ENCODE results near the gene R3HDM4. TPM values are rescaled to one million over a fixed set of nuclear protein-coding genes. Genes with fewer than 3 reads are reported as not detected.

R3HDM4 gene
- total RNA-seq, 2 experiments from 2014 or later, result 75.9 to 76.7 TPM

DNA sequence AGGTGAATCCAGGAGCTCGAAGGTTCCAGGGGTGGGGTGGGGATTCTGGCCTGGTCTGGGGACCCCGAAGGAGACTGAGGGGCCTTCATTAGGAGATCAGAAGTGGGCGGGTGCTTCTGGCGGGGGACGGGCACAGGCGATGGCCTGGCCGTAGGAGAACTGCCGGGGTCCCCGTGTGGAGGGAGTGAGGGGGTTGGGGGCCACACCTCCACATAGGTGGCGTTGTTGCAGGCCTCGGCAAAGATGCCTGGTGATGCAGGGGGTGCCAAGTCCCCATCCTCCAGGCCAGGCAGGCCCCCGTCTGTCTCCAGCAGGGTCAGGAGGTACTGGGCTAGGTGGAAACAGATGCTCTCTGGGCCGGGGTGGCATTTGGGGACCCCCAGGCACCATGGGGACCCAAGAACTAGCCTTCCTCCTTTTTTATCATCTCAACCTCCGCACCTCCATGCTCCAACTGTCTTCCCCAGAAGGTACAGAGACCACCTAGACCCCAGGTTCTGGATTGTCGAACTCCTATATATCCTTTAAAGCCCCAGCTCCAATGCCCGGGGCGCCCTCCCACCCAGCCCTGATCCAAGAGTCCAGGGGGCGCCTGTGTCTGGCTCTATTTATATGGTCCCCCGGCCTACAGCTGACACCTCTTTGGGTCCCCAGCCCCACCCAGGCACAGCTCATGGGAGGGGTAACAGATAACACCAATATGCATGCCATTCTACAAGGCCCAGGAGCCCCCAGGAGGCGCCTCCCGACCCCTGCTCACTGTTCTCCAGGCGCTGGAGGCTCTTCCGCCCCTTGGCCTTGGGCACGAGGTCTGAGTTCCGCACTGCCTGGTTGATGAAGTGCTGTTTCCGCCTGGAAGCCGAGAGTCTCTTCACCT, 11.6 kb downstream of the R3HDM4 start:
- DNase-seq (no peak), ATAC-seq (no peak)
- Mint-ChIP-seq H3K27ac (no peak overlapping the region), H3K36me3 (ENCODE audit: low read depth) (peaks cover 27% of the 10 kb centered on the region), H3K9me3 (ENCODE audit: insufficient read depth) (no peaks in the 10 kb centered on the region), H3K4me1 (ENCODE audit: low read depth) (peaks cover 21% of the 10 kb centered on the region), H3K27me3 (ENCODE audit: low read depth) (no peaks in the 10 kb centered on the region), H3K4me3 (no peak overlapping the region)
- CTCF ChIA-PET, result interaction anchor here (0.9 kb wide), 1 partner anchor 38 kb away, joined by 3 read pairs; no protein-coding TSS in a partner anchor
- POLR2A ChIA-PET, result interaction anchor here (2.3 kb wide), 1 partner anchor 8 kb away, joined by 7 read pairs; the partner anchor contains the start of genes MED16 and RNU6-9

DNA sequence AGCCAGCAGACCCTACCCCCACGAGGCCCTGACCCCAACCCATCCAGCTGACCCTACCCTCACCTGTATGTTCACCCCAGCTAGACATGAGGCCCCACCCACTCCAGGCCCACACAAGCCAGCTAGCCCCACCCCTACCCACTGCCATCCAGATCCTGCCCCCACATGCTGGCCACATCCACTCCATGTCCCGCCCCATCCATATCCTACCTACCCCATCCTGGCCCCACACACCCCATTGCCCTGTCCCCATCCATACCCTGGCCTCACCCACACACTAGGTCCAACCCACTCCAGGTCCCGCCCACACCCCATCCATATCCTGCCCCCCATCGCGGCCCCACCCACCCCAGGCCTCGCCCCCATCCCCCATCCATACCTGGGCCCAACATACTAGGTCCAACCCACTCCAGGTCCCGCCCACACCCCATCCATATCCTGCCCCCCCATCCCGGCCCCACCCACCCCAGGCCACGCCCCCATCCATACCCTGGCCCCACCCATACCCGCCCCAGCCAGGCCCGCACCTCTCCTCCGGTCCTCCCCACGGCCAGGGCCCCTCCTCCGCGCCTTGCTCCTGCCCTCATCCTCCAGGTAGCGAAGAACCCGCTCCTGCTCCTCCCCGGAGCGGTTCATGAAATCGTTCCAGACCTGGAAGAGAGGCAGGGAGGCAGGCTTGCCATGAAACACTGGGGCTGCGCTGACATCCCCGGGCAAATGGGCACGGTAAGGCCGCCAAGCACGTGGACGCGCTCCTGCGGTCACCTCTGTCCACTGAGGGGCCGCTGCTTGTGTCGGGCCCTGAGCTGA, 12.5 kb downstream of the R3HDM4 start:
- H3K27me3 Mint-ChIP-seq (ENCODE audit: low read depth), result no peaks in the 10 kb centered on the region
- H3K9me3 Mint-ChIP-seq (ENCODE audit: insufficient read depth), result no peaks in the 10 kb centered on the region
- POLR2A ChIA-PET, result no interaction called here
- ATAC-seq (peak; percentile 68), DNase-seq (peak; percentile 51)
- H3K36me3 Mint-ChIP-seq (ENCODE audit: low read depth), result peaks cover 28% of the 10 kb centered on the region
- CTCF ChIA-PET, result no interaction called here
- H3K4me1 Mint-ChIP-seq (ENCODE audit: low read depth), result peaks cover 17% of the 10 kb centered on the region
- peak overlapping the region; percentile 60 for H3K27ac Mint-ChIP-seq
- no peak overlapping the region for H3K4me3 Mint-ChIP-seq

DNA sequence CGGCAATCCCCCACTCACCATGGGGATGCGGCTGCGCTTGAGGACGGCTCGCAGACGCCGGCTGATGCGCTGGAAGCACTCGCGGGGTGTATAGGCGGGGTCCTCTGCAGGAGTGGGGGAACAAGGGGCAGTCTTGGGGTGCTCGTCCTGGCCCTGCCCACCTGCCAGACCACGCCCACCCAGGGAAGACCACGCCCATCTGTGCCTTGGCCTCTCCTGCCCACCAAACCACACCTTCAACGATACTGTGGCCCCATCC, 13.0 kb downstream of the R3HDM4 start:
- ChIA-PET CTCF (no interaction called here), POLR2A (no interaction called here)
- Mint-ChIP-seq H3K4me3 (no peak overlapping the region), H3K4me1 (ENCODE audit: low read depth) (peaks cover 14% of the 10 kb centered on the region), H3K27me3 (ENCODE audit: low read depth) (no peaks in the 10 kb centered on the region), H3K27ac (no peak overlapping the region), H3K9me3 (ENCODE audit: insufficient read depth) (no peaks in the 10 kb centered on the region), H3K36me3 (ENCODE audit: low read depth) (peaks cover 28% of the 10 kb centered on the region)
- ATAC-seq (no peak), DNase-seq (no peak)

DNA sequence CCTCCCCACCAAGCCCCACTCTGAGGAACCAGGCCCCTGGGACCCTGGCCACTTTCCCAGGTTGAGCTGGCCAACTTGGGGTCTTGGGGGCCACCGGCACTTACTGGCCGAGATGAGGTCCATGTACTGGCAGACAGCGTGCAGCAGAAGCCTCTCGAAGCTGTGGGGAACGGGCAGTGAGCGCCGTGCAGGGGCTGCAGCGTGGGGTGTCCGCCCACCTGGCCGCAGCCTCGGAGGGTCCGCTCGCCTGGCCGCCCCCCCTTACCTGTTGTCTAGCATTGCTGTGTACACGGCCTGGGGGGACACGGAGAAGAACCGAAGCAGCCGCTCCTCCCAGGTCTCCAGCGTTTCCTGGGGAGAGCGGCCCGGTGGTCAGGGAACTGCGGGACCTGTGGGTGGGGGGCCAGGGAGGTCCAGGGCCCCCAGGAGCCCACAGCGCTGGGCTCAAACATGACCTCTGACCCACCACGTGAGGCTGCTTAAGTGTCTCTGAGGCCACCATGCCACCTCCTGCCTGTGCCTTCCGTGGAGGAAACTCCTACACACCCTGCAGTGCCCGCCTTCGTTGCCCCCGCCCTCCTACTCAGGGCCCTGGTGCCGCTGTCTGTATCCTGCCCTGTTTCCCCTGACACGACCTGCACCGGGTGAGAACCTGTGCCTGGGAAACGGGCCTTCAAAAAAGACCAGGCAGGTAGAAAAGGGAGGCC, 13.5 kb downstream of the R3HDM4 start:
- peaks cover 11% of the 10 kb centered on the region for H3K4me1 Mint-ChIP-seq (ENCODE audit: low read depth)
- no peak overlapping the region for H3K4me3 Mint-ChIP-seq
- no peak for ATAC-seq
- no peak for DNase-seq
- no peak overlapping the region for H3K27ac Mint-ChIP-seq
- H3K9me3 Mint-ChIP-seq (ENCODE audit: insufficient read depth), result no peaks in the 10 kb centered on the region
- H3K27me3 Mint-ChIP-seq (ENCODE audit: low read depth), result no peaks in the 10 kb centered on the region
- CTCF ChIA-PET, result no interaction called here
- POLR2A ChIA-PET, result no interaction called here
- peaks cover 28% of the 10 kb centered on the region for H3K36me3 Mint-ChIP-seq (ENCODE audit: low read depth)

DNA sequence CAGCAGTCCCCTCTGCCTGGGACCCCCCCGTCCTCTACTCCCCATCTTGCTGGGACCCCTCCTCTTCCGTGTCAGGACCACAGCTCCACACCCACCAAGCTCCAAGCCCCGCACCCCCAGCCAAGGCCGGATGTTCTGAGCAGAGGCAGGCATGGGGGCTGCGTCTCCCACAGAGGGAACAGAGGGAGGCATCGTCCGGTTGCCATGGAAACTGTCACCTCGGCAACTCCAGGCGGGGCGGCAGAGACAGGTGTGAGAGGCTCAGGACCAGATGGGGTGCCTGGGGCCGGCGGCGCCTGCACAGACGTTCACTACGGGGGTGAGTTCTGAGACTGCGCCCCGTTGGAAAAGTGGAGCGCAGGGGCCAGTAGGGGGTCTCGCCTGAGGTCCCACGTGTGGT, 14.4 kb downstream of the R3HDM4 start:
- peaks cover 12% of the 10 kb centered on the region for H3K4me1 Mint-ChIP-seq (ENCODE audit: low read depth)
- H3K27me3 Mint-ChIP-seq (ENCODE audit: low read depth), result no peaks in the 10 kb centered on the region
- H3K9me3 Mint-ChIP-seq (ENCODE audit: insufficient read depth), result no peaks in the 10 kb centered on the region
- ChIA-PET CTCF (no interaction called here), POLR2A (no interaction called here)
- H3K36me3 Mint-ChIP-seq (ENCODE audit: low read depth), result peaks cover 24% of the 10 kb centered on the region
- ATAC-seq, result peak; percentile 27
- peak overlapping the region; percentile 49 for H3K27ac Mint-ChIP-seq
- peak; percentile 56 for DNase-seq
- no peak overlapping the region for H3K4me3 Mint-ChIP-seq

DNA sequence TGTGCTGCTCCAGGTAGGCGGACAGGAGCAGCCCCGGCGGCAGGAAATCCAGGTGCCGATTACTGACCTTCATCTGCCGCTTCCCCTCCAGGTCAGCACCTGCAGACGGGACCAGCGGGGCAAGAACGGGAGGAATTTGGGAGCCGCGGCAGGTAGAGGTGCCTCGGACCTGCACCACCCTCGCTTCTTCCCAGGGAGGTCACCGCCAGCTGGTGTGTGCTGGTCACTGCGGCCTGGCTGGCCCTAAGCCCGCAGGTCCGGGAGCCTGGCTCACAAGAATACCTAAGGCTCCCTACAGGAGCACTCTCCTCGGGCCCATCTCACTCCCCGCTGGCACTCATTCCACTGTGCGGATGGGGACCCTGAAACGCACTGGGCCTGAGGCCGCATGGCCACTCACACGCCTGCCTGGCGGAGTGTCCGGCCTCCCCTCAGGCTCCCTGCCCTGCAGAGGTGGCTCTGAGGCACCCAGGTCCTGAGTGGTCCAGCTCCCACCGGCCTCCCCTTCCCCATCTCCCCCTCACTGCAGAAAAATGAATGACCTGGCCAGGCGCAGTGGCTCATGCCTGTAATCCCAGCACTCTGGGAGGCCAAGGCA, 15.5 kb downstream of the R3HDM4 start:
- H3K4me3 Mint-ChIP-seq, result no peak overlapping the region
- ChIA-PET CTCF (interaction anchor here (1.9 kb wide), 1 partner anchor 10 kb away, joined by 4 read pairs; no protein-coding TSS in a partner anchor), POLR2A (interaction anchor here (1.2 kb wide), 1 partner anchor 11 kb away, joined by 3 read pairs; no protein-coding TSS in a partner anchor)
- DNase-seq (no peak), ATAC-seq (no peak)
- no peaks in the 10 kb centered on the region for H3K27me3 Mint-ChIP-seq (ENCODE audit: low read depth)
- H3K4me1 Mint-ChIP-seq (ENCODE audit: low read depth), result peaks cover 19% of the 10 kb centered on the region
- H3K36me3 Mint-ChIP-seq (ENCODE audit: low read depth), result peaks cover 28% of the 10 kb centered on the region
- no peak overlapping the region for H3K27ac Mint-ChIP-seq
- H3K9me3 Mint-ChIP-seq (ENCODE audit: insufficient read depth), result no peaks in the 10 kb centered on the region

DNA sequence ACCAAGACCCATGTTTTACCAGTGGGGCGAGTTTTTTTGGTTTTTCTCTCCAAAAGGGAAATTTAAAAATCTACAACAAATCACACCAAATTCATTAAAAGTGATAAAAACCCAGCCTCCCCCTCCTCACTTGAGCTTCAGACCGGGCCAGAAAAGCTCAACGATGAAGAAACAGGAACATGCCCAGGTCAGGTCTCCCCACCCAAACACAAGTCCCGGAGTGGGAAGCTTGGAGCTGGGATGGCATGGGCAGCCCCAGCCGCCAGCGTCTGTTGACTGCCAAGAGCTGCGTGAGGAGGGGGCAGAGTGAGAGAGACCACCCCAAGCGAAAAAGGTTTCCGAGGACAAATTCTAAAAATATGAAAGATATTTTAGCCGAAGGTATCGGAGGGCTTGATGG, 16.0 kb downstream of the R3HDM4 start:
- H3K9me3 Mint-ChIP-seq (ENCODE audit: insufficient read depth), result no peaks in the 10 kb centered on the region
- ChIA-PET CTCF (interaction anchor here (1.9 kb wide), 1 partner anchor 11 kb away, joined by 4 read pairs; no protein-coding TSS in a partner anchor), POLR2A (interaction anchor here (1.2 kb wide), 1 partner anchor 12 kb away, joined by 3 read pairs; no protein-coding TSS in a partner anchor)
- peaks cover 19% of the 10 kb centered on the region for H3K4me1 Mint-ChIP-seq (ENCODE audit: low read depth)
- H3K27ac Mint-ChIP-seq, result no peak overlapping the region
- peaks cover 26% of the 10 kb centered on the region for H3K36me3 Mint-ChIP-seq (ENCODE audit: low read depth)
- DNase-seq (no peak), ATAC-seq (no peak)
- H3K4me3 Mint-ChIP-seq, result no peak overlapping the region
- no peaks in the 10 kb centered on the region for H3K27me3 Mint-ChIP-seq (ENCODE audit: low read depth)

DNA sequence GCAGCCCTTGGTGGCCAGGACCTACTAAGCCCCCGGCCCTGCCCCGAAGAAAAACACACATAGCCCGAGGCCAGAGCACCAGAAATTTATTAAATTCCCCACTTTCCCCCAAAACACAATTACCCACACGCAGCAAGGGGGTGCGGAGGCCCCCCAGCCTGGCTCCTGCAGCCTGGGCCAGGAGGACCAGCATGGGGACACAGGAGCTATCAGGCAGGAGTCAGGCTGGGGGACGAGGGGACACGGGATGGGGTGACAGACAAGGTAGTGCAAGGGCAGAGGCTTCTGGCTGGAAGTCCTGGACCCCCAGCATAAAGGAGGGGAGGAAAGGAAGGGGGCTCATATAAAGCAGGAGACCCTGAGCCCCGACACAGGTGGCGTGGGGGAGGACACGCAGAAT, 16.6 kb downstream of the R3HDM4 start:
- H3K27ac Mint-ChIP-seq, result no peak overlapping the region
- ATAC-seq (no peak), DNase-seq (no peak)
- POLR2A ChIA-PET, result interaction anchor here (1.2 kb wide), 1 partner anchor 12 kb away, joined by 3 read pairs; no protein-coding TSS in a partner anchor
- H3K27me3 Mint-ChIP-seq (ENCODE audit: low read depth), result no peaks in the 10 kb centered on the region
- peaks cover 26% of the 10 kb centered on the region for H3K36me3 Mint-ChIP-seq (ENCODE audit: low read depth)
- H3K4me3 Mint-ChIP-seq, result no peak overlapping the region
- peaks cover 19% of the 10 kb centered on the region for H3K4me1 Mint-ChIP-seq (ENCODE audit: low read depth)
- CTCF ChIA-PET, result interaction anchor here (1.9 kb wide), 1 partner anchor 11 kb away, joined by 4 read pairs; no protein-coding TSS in a partner anchor
- H3K9me3 Mint-ChIP-seq (ENCODE audit: insufficient read depth), result no peaks in the 10 kb centered on the region

DNA sequence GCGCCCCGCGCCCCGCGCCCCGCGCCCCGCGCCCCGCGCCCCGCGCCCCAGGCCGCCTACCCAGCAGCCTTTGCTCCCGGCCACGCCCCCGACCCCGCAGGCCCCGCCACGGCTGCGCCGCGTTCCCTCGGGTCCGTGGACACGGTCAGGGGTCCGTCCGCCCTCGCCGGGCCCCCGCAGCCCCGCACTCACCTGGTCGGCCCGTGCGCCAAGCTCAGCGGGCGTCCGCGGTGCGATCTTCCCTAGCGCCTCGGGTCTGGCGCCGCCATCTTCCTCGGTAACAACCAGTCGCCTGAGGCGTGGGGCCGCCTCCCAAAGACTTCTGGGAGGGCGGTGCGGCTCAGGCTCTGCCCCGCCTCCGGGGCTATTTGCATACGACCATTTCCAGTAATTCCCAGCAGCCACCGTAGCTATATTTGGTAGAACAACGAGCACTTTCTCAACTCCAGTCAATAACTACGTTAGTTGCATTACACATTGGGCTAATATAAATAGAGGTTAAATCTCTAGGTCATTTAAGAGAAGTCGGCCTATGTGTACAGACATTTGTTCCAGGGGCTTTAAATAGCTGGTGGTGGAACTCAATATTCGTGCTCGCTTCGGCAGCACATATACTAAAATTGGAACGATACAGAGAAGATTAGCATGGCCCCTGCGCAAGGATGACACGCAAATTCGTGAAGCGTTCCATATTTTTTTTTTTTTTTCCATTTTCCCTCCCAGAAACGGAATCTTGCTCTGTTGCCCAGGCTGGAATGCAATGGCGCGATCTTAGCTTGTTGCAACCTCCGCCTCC, 19.9 kb downstream of the R3HDM4 start, which contains the start of the genes MED16 and RNU6-9:
TSS of gene MED16 (minus strand) at position 294 of the 796 bp plus-strand sequence. CDS start 2,056 bp downstream, outside the sequence.
TSS of gene RNU6-9 (plus strand) at position 591 of the 796 bp plus-strand sequence.
- Mint-ChIP-seq H3K27me3 (ENCODE audit: low read depth) (no peaks in the 10 kb centered on the region), H3K4me3 (peak within 1 kb of the TSS; percentile 86), H3K27ac (peak within 1 kb of the TSS; percentile 99), H3K4me1 (ENCODE audit: low read depth) (peaks cover 28% of the 10 kb centered on the region), H3K9me3 (ENCODE audit: insufficient read depth) (no peaks in the 10 kb centered on the region), H3K36me3 (ENCODE audit: low read depth) (peaks cover 26% of the 10 kb centered on the region)
- ChIA-PET CTCF (interaction anchor here (0.6 to 2.0 kb wide), 6 partner anchors 11 to 423 kb away, joined by 3 to 14 read pairs (median 4); partner anchors contain the start of gene WDR18), POLR2A (interaction anchor here (0.7 to 2.3 kb wide), 10 partner anchors 9 to 128 kb away, joined by 3 to 36 read pairs (median 4); partner anchors contain the start of genes RNU6-2 and WDR18)
- peak; percentile 94 for ATAC-seq
- peak; percentile 93 for DNase-seq

DNA sequence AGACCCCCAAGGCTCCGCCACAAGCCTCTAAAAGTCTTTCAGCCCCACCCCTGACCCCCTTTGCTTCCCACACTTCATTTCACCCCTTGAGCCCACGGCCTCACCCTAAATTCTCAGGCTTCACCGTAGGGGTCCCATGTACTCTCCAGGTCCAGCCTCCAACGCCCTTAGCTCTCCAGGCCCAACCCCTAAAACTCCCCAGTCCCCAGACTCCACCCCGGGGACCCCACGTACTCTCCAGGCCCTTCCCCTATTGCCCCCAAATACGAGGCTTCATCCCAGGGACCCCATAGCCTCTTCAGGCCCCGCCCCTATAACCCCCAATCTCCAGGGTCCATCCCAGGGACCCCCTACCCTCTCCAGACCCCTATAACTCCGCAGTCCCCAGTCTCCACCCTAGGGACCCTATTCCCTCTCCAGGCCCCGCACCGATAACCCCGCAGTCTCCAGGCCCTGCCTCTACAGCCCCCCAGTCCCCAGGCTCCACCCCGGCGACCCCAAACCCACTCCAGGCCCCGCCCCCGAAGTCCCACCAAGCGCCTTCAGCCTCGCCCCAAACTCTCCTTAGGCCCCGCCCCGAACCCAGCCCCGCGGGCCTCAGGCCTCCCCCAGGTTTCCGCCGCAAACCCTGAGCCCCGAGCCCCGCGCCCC, 20.7 kb downstream of the R3HDM4 start:
- peaks cover 32% of the 10 kb centered on the region for H3K4me1 Mint-ChIP-seq (ENCODE audit: low read depth)
- DNase-seq (peak; percentile 60), ATAC-seq (peak; percentile 46)
- POLR2A ChIA-PET, result interaction anchor here (0.8 to 2.3 kb wide), 8 partner anchors 10 to 129 kb away, joined by 3 to 36 read pairs (median 4); partner anchors contain the start of genes RNU6-2 and WDR18
- peak overlapping the region; percentile 84 for H3K27ac Mint-ChIP-seq
- no peaks in the 10 kb centered on the region for H3K9me3 Mint-ChIP-seq (ENCODE audit: insufficient read depth)
- peaks cover 27% of the 10 kb centered on the region for H3K36me3 Mint-ChIP-seq (ENCODE audit: low read depth)
- H3K27me3 Mint-ChIP-seq (ENCODE audit: low read depth), result no peaks in the 10 kb centered on the region
- peak overlapping the region; percentile 76 for H3K4me3 Mint-ChIP-seq
- CTCF ChIA-PET, result interaction anchor here (1.3 to 2.0 kb wide), 3 partner anchors 16 to 29 kb away, joined by 3 to 14 read pairs (median 8); no protein-coding TSS in a partner anchor

Measured in activated CD8-positive, alpha-beta T cell treated with anti-CD3 and anti-CD28 coated beads, Interleukin-2, amount 10 ng/mL, durations not matched to agents 7 days and 5 days (primary cell).